Gastroesophageal sphincter (tissue), 4 donors: ENCODE measurements around the gene KRT6B. TPM values are rescaled to one million over a fixed set of nuclear protein-coding genes. Genes with fewer than 3 reads are reported as not detected.
"Not testable (repeated sequence)": the region's sequence is repeated elsewhere in the genome, so short reads cannot be mapped to it uniquely, and the experiment has no call there.

Source experiments
- ATAC-seq: fragments of 150-250 bp; one replicate; pipeline ENCODE4 v1.9.1; 2016; ENCODE audit warnings: mild to moderate bottlenecking, moderate library complexity
- H3K27ac ChIP-seq, 4 donors: fragments of 200-600 bp; sonication (generic) in 3 of 4; 1 replicate in 3 of 4; 2 replicates in 1 of 4; pipeline ENCODE4 v1.5.1; 2016 to 2019
- H3K27me3 ChIP-seq: fragments of 200-600 bp; sonication (generic); one replicate; pipeline ENCODE4 v1.5.1; 2019
- H3K36me3 ChIP-seq, 2 donors: fragments of 200-600 bp; sonication (generic); one replicate each; pipeline ENCODE4 v1.5.1; 2019; ENCODE audit warnings: control low read depth in 1 of 2
- H3K4me1 ChIP-seq, 3 donors: fragments of 200-600 bp; sonication (generic); 1 replicate in 2 of 3; 2 replicates in 1 of 3; pipeline ENCODE4 v1.5.1; 2016 to 2019; ENCODE audit warnings: control low read depth in 2 of 3
- H3K4me3 ChIP-seq, 2 donors: fragments of 200-600 bp; sonication (generic); one replicate each; pipeline ENCODE4 v1.5.1; 2019; ENCODE audit warnings: mild to moderate bottlenecking in 1 of 2, moderate library complexity in 1 of 2
- H3K9me3 ChIP-seq, 3 donors: fragments of 200-600 bp; sonication (generic); one replicate each; pipeline ENCODE4 v1.5.1; 2017 to 2019; ENCODE audit warnings: control low read depth in 2 of 3
- CTCF ChIP-seq, 4 experiments: fragments of 200-600 bp in 2 of 4; fragments of 450-650 bp in 2 of 4; sonication (generic) in 1 of 4; IDR thresholded peaks; one replicate each; pipeline ENCODE4 v1.5.1; 2017 to 2019; ENCODE audit warnings: antibody characterized with exemption in 4 of 4, mild to moderate bottlenecking in 2 of 4, moderate library complexity in 2 of 4
- EP300 ChIP-seq: sonication (generic); formaldehyde crosslinking; IDR thresholded peaks from one replicate; pipeline ENCODE4 v1.6.1; 2017; ENCODE audit warnings: antibody characterized with exemption, mild to moderate bottlenecking
- POLR2A ChIP-seq, 2 donors: fragments of 450-650 bp; IDR thresholded peaks; one replicate each; pipeline ENCODE4 v1.6.1; 2017; ENCODE audit warnings: antibody characterized with exemption in 2 of 2, mild to moderate bottlenecking in 2 of 2, moderate library complexity in 1 of 2
- POLR2AphosphoS5 ChIP-seq: sonication (generic); formaldehyde crosslinking; IDR thresholded peaks from one replicate; pipeline ENCODE4 v1.6.1; 2017; ENCODE audit warnings: antibody characterized with exemption
- WGBS, 2 donors: methylation state at CpG; one replicate each; pipeline ENCODE4 v1.1.5; 2018; ENCODE audit warnings: low coverage in 1 of 2; 5-methylcytosine and 5-hydroxymethylcytosine counted together
- total RNA-seq, 4 donors: library from RNA; depleted of rRNA; stranded (reverse); fragments of >200 nt; gene quantifications; one replicate each; pipeline ENCODE4 v1.1.0, GENCODE V29; 2016

The KRT6B gene
- total RNA-seq, 4 donors from 2014 or later = 0.54 to 60.8 (median 7.3) TPM

GRCh38 chr12:52415870-52416750 lies 35.8 kb downstream of the KRT6B start:
- Histone ChIP-seq H3K27ac (peak overlapping the region in 3 of 4 donors; percentile 61 to 74 (median 73)), H3K9me3 (no peaks in the 10 kb centered on the region), H3K4me3 (no peak overlapping the region), H3K36me3 (no peaks in the 10 kb centered on the region), H3K27me3 (no peaks in the 10 kb centered on the region), H3K4me1 (peaks cover 0 to 31% (median 0%) of the 10 kb centered on the region in 3 donors)
- WGBS, 2 donors = 38 to 51% methylated on average over 3 to 9 of the region's 10 CpGs
- TF ChIP-seq POLR2A (IDR thresholded peaks at IDR 0.05) (no peak), POLR2AphosphoS5 (peak; percentile 79)
- peak; percentile 92 for ATAC-seq

GRCh38 chr12:52414936-52415335 lies 37.0 kb downstream of the KRT6B start:
- no peak for ATAC-seq
- H3K36me3 ChIP-seq = no peaks in the 10 kb centered on the region
- H3K4me1 ChIP-seq = peaks cover 0 to 37% (median 0%) of the 10 kb centered on the region in 3 donors
- no peak for TF ChIP-seq EP300
- no peak for TF ChIP-seq CTCF (IDR thresholded peaks at IDR 0.05)
- no peak for TF ChIP-seq POLR2A (IDR thresholded peaks at IDR 0.05)
- no peak for TF ChIP-seq POLR2AphosphoS5
- H3K9me3 ChIP-seq = no peaks in the 10 kb centered on the region
- H3K4me3 ChIP-seq = no peak overlapping the region
- H3K27me3 ChIP-seq = no peaks in the 10 kb centered on the region
- peak overlapping the region in 3 of 4 donors; percentile 13 to 73 (median 72) for H3K27ac ChIP-seq
- 87% methylated on average over 3 of the region's 5 CpGs; no CpG with 5 or more reads in 1 of the 2 donors for WGBS, 2 donors

- no peak for TF ChIP-seq EP300
- WGBS, 2 donors = 40 to 88% methylated on average over 1 to 3 of the region's 8 CpGs
- ATAC-seq = no peak
Measured at GRCh38 chr12:52413782-52414345, 38.1 kb downstream of the KRT6B start.

DNA sequence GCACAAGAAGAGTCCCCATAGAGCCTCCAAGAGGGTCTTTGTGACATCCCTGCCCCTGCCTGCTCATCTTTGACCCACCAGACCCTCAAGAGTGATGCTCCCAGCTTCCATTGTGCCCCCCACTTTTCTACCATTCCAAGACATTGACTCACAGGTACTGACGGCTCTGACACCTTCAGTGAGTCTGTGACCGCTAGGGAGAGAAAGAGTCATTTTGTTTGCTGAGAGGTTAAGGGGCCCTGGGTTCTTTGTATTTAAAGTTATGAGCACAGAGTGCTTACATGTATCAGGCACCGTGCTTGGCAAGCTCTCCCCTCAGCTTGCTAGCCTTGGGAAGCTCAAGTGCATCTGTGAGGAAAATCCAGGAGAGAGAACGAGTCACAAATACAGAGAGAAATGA lies 38.7 kb downstream of the KRT6B start:
- no peak overlapping the region for H3K4me3 ChIP-seq
- no peaks in the 10 kb centered on the region for H3K9me3 ChIP-seq
- 29 to 48% methylated on average over 1 to 4 of the region's 4 CpGs for WGBS, 2 donors
- no peaks in the 10 kb centered on the region for H3K36me3 ChIP-seq
- H3K4me1 ChIP-seq = peaks cover 0 to 37% (median 0%) of the 10 kb centered on the region in 3 donors
- H3K27ac ChIP-seq = no peak overlapping the region
- no peak for ATAC-seq
- TF ChIP-seq POLR2AphosphoS5 (no peak), EP300 (no peak), CTCF (IDR thresholded peaks at IDR 0.05) (no peak), POLR2A (IDR thresholded peaks at IDR 0.05) (no peak)
- peaks cover 2% of the 10 kb centered on the region for H3K27me3 ChIP-seq

More at GRCh38 chr12:52413782-52414345, 38.1 kb downstream of the KRT6B start:
- Histone ChIP-seq H3K27ac (no peak overlapping the region), H3K9me3 (no peaks in the 10 kb centered on the region), H3K4me1 (peaks cover 0 to 37% (median 0%) of the 10 kb centered on the region in 3 donors), H3K4me3 (no peak overlapping the region), H3K36me3 (no peaks in the 10 kb centered on the region), H3K27me3 (no peaks in the 10 kb centered on the region)

GRCh38 chr12:52411815-52412214 lies 40.1 kb downstream of the KRT6B start:
- H3K27me3 ChIP-seq = peaks cover 9% of the 10 kb centered on the region
- H3K4me3 ChIP-seq = no peak overlapping the region
- peaks cover 0 to 31% (median 0%) of the 10 kb centered on the region in 3 donors for H3K4me1 ChIP-seq
- H3K36me3 ChIP-seq = no peaks in the 10 kb centered on the region
- no peak for TF ChIP-seq POLR2A (IDR thresholded peaks at IDR 0.05)
- no peak for TF ChIP-seq POLR2AphosphoS5
- TF ChIP-seq EP300 = no peak
- TF ChIP-seq CTCF (IDR thresholded peaks at IDR 0.05) = no peak
- H3K27ac ChIP-seq = no peak overlapping the region
- WGBS, 2 donors = 84% methylated on average over 5 of the region's 10 CpGs; no CpG with 5 or more reads in 1 of the 2 donors
- ATAC-seq = no peak
- H3K9me3 ChIP-seq = no peaks in the 10 kb centered on the region

DNA sequence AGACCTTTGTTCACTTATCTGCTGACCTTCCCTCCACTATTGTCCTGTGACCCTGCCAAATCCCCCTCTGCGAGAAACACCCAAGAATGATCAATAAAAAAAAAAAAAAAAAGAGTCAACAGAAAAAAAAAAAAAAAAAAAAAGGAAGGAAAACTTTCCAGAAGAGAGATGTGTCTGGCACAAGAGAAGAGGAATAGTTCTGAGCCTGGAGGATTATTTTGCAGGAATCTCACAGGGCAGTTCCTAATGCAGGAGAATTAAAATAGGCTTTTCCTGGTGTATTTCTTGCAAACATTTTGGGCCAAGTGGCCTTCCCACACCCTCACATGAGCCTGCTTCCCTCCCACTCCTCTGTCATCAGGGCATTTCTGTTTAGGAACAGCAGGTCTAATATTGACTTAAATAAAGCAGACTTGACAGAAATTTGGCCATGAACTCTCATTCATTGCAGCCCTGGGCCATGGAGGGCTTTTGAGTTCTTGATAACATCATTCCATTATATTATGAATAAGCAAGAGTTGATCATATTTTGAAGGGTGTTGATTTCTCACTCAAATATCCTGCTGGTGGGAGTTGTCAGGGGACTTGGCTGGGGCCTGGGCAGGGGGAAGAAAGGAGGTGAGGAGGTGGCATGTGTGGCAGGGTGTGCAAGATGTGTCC lies 41.2 kb downstream of the KRT6B start:
- H3K27me3 ChIP-seq, H3K4me3 ChIP-seq, H3K27ac ChIP-seq, H3K9me3 ChIP-seq, ATAC-seq, H3K36me3 ChIP-seq: not testable (repeated sequence)
- WGBS, 2 donors = no CpG with 5 or more reads among the region's 1 CpG
- peaks cover 0 to 24% (median 0%) of the 10 kb centered on the region in 3 donors for H3K4me1 ChIP-seq
